ENCODE measurements around the gene PPP2R2C.

The PPP2R2C gene

DNA sequence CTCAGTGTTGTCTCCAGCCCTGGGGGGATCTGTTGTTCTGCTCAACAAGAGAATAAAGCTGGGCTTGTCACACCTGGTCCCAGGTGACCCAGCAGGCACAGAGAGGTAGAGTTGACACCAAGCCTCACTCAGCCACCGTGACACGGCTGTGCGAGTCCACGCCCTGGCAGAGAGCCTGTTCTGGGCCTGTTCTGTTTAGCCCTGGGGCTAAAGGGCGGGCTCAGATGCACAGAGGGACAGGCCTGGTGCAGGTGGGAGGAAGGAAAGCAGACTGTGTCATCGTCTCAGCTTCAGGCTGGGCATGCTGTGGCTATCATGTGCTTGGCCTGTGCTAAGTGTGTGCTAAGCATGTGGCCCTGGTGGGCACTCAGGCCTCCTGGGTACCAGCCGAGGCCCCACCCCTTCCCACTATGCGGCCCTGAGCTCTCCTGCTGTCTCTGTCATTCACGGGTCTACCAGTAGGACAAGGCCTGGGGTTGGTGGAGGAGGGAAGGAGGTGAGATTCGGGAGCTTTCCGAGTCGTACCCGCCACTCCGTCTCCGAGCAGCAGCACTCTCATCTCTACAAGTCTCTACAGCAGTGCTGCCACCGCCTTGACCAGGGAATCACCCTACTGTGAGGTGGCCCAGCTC is 191.9 kb downstream of the PPP2R2C start:
- peaks cover under 1% of the 10 kb centered on the region for H3K36me3 Mint-ChIP-seq (ENCODE audit: low read depth)
- no peaks in the 10 kb centered on the region for H3K9me3 Mint-ChIP-seq
- H3K4me3 Mint-ChIP-seq, result no peak overlapping the region
- H3K4me1 Mint-ChIP-seq, result peaks cover 28% of the 10 kb centered on the region
- peaks cover 3% of the 10 kb centered on the region for H3K27me3 Mint-ChIP-seq (ENCODE audit: low read depth, poor library complexity)
- no peak for DNase-seq
- no peak for TF ChIP-seq CTCF (IDR thresholded peaks at IDR 0.05)
- H3K27ac Mint-ChIP-seq, result no peak overlapping the region

GRCh38 chr4:6279582-6280289 is 192.7 kb downstream of the PPP2R2C start:
- H3K4me3 Mint-ChIP-seq, result no peak overlapping the region
- no peak for TF ChIP-seq CTCF (IDR thresholded peaks at IDR 0.05)
- no peaks in the 10 kb centered on the region for H3K36me3 Mint-ChIP-seq (ENCODE audit: low read depth)
- H3K9me3 Mint-ChIP-seq, result no peaks in the 10 kb centered on the region
- H3K27me3 Mint-ChIP-seq (ENCODE audit: low read depth, poor library complexity), result peaks cover 3% of the 10 kb centered on the region
- DNase-seq, result no peak
- H3K27ac Mint-ChIP-seq, result no peak overlapping the region
- peaks cover 34% of the 10 kb centered on the region for H3K4me1 Mint-ChIP-seq

GRCh38 chr4:6278801-6279197 is 193.6 kb downstream of the PPP2R2C start:
- Mint-ChIP-seq H3K4me3 (no peak overlapping the region), H3K9me3 (no peaks in the 10 kb centered on the region), H3K4me1 (peaks cover 41% of the 10 kb centered on the region), H3K27me3 (ENCODE audit: low read depth, poor library complexity) (no peaks in the 10 kb centered on the region), H3K27ac (peak overlapping the region; percentile 68), H3K36me3 (ENCODE audit: low read depth) (no peaks in the 10 kb centered on the region)
- no peak for DNase-seq
- TF ChIP-seq CTCF (IDR thresholded peaks at IDR 0.05), result no peak

DNA sequence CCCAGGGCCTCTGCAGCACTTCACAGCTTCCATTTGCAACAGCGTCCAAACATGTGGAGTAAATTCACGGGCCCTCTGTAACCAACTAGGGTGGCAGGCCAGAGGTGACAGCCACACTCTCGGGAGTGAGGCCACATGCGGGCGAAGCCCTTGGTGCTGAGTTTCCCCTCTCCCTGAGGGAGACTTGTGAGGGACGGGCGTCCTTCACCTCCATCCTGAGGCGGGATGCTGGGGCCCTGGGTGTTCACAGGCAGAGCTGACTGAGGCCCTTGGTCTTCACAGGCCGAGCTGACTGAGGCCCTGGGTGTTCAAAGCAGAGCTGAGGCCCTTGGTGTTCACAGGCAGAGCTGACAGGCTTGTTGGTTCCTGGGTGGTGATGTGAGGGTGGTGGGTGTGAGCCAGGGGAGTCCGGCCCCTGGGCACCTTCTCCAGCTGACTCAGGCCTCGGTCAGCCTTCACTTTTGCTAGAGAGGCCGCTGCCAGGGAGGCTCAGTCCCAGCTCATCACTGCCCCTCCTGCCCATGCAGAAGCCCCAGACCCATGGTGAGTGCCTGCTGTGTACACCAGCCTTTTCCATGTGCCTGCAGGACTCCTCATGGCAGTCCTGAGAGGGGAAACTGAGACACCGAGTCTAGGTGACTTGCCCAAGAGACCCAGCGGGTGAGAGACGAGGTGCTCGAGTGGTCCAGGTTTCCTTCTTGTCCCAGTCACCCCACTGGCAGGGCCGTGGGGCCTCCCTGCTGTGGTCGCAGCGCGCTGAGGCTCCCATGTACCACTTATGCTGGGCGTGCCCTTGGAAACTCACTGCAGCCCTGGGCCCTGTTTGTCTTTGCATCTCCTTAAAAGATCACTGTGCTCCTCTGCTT is 194.2 kb downstream of the PPP2R2C start:
- Mint-ChIP-seq H3K4me3 (no peak overlapping the region), H3K4me1 (peaks cover 48% of the 10 kb centered on the region), H3K27ac (peak overlapping the region; percentile 68), H3K9me3 (no peaks in the 10 kb centered on the region), H3K27me3 (ENCODE audit: low read depth, poor library complexity) (no peaks in the 10 kb centered on the region), H3K36me3 (ENCODE audit: low read depth) (no peaks in the 10 kb centered on the region)
- TF ChIP-seq CTCF (IDR thresholded peaks at IDR 0.05), result no peak
- DNase-seq, result no peak

DNA sequence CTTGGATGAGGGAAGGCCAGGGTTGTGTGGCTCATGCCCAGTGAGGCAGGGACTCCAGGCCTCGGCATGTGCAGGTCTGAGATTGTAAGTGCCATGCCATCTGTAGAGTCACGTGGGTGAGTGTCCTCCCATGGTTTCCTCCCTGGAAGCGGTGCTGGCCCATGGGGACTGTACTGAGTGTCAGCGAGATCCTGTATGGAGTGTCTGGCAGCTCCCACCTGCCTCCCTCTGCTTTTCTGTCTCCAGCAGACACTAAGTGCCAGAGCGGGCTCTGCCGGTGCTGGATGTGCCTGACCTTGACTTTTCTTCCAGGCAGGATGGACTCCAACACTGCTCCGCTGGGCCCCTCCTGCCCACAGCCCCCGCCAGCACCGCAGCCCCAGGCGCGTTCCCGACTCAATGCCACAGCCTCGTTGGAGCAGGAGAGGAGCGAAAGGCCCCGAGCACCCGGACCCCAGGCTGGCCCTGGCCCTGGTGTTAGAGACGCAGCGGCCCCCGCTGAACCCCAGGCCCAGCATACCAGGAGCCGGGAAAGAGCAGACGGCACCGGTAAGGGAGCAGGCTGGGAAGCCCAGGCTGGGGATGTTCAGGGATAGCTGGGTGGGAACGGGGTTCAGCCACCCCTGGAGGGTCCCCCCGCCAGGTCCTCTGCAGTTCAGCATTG is 195.1 kb downstream of the PPP2R2C start:
- no peak overlapping the region for H3K4me3 Mint-ChIP-seq
- no peaks in the 10 kb centered on the region for H3K27me3 Mint-ChIP-seq (ENCODE audit: low read depth, poor library complexity)
- no peaks in the 10 kb centered on the region for H3K9me3 Mint-ChIP-seq
- no peak overlapping the region for H3K27ac Mint-ChIP-seq
- no peaks in the 10 kb centered on the region for H3K36me3 Mint-ChIP-seq (ENCODE audit: low read depth)
- no peak for DNase-seq
- no peak for TF ChIP-seq CTCF (IDR thresholded peaks at IDR 0.05)
- H3K4me1 Mint-ChIP-seq, result peaks cover 55% of the 10 kb centered on the region
